ENCODE measurements around the gene GFPT1.
A peak's percentile ranks its signal among the peaks of the same experiment; 100 is the strongest.

The GFPT1 gene

DNA sequence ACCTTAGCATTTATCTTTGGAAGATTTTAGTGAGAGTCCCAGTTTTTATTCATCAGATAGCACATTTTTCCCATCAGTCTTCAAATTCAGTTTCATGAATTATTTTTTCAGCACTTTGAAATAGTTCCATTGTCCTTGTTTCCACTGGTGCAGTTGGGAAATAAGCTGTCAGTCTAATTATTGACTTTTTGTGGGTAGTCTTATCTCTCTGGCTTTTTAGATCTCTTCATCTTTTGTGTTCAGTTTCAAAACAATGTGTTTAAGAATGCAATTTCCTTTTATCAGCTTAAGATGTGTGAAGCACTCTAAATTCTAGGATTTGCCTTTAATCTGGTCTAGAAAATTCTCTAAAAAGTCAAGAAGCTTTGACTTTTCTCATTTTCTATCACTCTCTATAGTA, 70.5 kb downstream of the GFPT1 start:
- DNase-seq (ENCODE audit: low read depth): no peak

DNA sequence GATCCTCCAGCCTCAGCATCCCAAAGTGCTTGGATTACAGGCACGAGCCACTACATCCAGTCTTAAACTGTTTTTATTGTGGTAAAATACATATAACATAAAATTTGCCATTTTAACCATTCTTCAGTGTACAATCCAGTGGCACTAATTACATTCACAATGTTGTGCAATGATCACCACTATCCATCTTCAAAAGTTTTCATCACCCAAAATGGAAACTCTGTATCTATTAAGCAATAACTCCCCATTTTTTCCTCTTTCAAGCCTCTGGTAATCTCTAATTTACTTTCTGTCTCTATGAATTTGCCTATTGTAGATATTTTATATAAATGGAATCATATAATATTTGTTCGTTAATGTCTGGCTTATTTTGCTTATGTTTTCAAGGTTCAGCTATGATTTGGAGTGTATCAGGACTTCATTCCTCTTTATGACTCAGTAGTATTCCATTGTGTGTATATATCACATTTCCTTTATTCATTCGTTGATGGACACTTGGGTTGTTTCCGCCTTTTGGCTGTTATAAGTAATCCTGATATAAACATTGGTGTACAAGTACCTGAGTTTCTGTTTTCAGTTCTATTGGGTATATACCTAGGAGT, 71.8 kb downstream of the GFPT1 start:
- no peak for DNase-seq (ENCODE audit: low read depth)

- DNase-seq (ENCODE audit: low read depth): peak; percentile 29
These were observed 76.0 kb downstream of the GFPT1 start for GRCh38 chr2:69311024-69311416.

DNA sequence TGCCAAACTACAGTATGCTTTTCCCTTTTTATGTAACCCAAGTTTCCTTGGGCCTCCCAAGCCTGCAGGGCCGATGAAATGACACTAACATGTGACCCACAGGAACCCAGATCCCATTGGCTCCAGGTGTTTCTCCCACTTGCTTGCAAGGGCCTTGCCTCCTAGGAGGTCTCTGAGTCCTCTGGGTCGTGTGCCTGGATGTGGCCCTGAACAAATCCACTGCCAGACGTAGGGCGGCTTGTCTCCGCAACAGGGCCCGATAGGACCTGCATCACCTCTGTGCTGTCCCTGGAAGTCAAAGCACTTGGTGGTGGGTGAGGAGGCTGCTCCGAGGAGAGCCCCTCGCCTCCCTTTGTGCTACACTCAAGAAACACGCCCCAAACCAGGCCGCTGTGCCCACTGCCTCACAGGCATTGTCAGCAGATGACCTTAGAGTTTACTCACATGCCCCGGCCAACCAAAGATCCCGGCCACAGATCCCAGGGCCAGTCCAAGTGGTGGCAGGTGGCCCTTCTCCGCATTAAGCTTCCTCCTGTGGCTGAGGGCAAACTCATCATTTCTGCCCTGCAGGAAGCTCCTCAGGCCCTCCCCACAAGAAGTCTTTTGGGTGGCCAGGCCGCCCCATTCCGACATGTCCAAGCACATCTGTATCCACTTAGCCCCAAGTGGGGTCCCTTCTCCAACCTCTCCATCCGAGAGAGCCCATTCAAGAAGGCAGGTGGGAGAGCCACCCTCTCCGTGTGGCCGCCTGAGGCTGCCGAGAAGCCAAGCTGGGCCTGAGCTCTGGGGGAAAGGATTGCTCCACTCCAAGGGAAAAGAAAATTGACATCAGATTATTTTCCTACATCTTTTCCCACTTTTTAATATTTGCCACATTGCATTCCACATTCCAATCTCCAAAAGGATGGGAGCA, 76.7 kb downstream of the GFPT1 start:
- no peak for DNase-seq (ENCODE audit: low read depth)

- DNase-seq (ENCODE audit: low read depth): peak; percentile 60
These were observed 77.5 kb downstream of the GFPT1 start for GRCh38 chr2:69309351-69310110.

DNA sequence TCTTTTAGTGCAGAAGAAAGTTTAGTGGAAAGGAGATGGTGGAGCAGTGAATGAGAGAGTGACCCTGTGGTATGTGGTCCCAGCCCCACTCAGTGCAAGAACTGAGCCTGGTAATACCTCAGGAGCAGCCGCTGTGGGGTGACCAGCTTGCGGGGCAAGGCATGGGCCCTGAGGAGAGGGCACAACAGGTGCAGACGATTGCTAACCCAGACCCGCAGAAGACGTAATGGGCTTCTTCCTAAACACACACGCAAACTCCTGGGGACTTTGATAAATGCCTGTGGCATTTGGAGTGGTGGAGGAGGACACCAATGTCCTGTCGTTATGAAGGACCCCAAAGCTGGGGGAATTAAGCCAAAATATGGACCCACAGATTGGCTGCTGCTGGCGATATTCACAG, 78.7 kb downstream of the GFPT1 start:
- DNase-seq (ENCODE audit: low read depth): no peak

DNA sequence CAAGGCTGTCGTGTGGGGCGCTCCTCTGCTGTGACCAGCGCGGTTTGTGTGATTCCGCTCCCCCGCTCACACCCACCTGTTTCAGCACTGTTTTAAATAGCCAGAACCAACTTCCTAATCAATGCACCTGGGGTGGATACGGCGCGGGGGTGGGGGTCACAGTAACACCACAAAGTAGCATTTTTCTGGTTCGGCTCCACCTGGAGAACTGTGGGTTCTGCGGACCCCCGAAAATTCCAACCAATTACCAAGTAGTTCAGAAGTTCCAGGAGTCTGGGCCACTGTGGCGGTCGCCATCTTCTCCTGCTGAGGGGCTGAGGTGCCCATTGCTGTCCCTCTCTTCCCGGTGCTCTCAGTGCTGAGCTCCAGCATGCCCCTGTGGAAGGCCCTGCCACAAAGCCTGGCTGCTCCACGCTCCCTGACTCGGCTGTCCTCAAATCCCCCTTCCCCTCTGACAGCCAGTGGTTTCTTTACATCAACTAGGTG, 79.4 kb downstream of the GFPT1 start:
- no peak for DNase-seq (ENCODE audit: low read depth)

GRCh38 chr2:69306822-69307578, 80.0 kb downstream of the GFPT1 start:
- DNase-seq (ENCODE audit: low read depth): peak; percentile 83

GRCh38 chr2:69306393-69306821, 80.6 kb downstream of the GFPT1 start:
- DNase-seq (ENCODE audit: low read depth): peak; percentile 28

GRCh38 chr2:69305712-69306392, 81.2 kb downstream of the GFPT1 start:
- no peak for DNase-seq (ENCODE audit: low read depth)

GRCh38 chr2:69305166-69305565, 81.9 kb downstream of the GFPT1 start:
- DNase-seq (ENCODE audit: low read depth): no peak

GRCh38 chr2:69304656-69305055, 82.4 kb downstream of the GFPT1 start:
- no peak for DNase-seq (ENCODE audit: low read depth)

GRCh38 chr2:69300650-69301049, 86.4 kb downstream of the GFPT1 start:
- DNase-seq (ENCODE audit: low read depth): peak; percentile 78

- no peak for DNase-seq (ENCODE audit: low read depth)
These were observed 87.1 kb downstream of the GFPT1 start for GRCh38 chr2:69299772-69300516.

DNA sequence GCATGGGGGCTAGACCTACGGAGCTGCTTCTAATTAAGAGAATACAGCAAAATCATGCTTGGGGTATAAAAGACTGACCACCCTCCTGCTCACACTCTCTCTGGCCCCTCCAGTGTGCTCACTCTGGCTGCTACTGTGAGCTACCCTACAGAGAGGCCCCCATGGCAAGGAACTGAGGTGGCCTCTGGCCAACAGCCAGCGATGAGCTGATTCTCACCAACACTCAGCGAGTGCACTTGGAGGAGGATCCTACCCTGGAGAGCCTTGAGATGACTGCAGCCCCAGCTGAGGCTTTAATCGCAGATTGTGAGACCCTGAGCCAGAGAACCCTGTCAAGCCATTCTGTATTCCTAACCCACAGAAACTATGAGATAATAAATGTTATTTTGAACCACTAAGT, 88.2 kb downstream of the GFPT1 start:
- peak; percentile 74 for DNase-seq (ENCODE audit: low read depth)

DNA sequence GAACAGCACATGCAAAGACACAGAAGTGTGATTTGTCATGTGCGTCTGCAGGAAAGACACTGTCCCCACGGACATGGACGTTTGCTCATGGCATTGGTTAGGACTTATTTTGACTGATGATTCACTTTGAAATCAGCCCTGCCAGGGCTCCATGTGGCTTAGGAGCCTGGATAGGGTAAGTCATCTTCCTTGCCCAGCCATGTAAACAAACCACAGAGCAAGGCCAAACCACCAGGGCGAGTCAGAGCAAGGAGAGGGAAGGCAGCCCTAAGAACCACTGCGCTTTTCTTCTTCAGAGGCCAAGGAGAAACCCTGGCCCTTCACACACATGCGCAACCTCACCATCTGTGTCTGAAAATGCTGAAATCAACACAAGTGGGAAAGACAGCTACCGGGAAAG, 88.8 kb downstream of the GFPT1 start:
- peak; percentile 95 for DNase-seq (ENCODE audit: low read depth)

GRCh38 chr2:69297216-69297615, 89.8 kb downstream of the GFPT1 start:
- DNase-seq (ENCODE audit: low read depth): no peak

DNA sequence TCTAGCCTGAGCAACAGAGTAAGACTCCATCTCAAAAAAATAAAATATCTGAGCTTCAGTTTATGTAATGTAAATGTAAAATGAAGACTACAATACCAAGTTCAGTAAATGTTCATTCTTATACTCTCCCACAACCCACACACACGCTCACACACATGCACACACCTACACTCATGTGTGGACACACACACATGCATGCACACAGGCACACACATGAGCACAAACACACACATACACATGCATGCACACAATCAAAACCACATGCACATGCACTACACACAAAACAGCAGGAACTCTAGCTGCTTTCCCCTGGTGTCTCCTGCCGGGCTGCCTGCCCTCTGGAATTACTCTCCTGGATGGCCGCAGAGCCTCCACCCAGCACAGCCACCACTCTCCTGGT, 90.6 kb downstream of the GFPT1 start:
- no peak for DNase-seq (ENCODE audit: low read depth)

DNA sequence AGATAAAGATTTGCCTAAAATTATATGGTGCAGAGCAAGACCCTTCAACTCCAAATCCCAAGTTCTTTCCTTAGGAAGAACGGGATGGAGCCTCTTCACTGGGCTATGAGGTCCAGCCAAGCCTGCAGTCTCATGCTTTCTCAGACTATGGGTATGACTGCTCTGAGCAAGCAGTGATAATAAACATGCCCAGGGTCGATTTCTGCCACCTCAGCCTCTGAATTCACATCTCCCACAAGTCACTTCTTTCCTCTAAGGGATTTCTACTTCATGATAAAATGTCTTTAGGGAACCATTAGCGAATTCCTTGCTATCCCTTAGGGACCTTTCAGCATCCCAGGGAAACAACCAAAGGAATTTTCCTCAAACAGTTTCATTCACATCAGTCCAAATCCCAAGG, 94.8 kb downstream of the GFPT1 start:
- no peak for DNase-seq (ENCODE audit: low read depth)

- no peak for DNase-seq (ENCODE audit: low read depth)
These were observed 95.3 kb downstream of the GFPT1 start for GRCh38 chr2:69291721-69292120.

All from iris pigment epithelial cell (primary cell).